ENCODE measurements around the gene RBM33. TPM values are rescaled to one million over a fixed set of nuclear protein-coding genes. Genes with fewer than 3 reads are reported as not detected.
A peak's percentile ranks its signal among the peaks of the same experiment; 100 is the strongest.

Gene RBM33
- total and polyA plus RNA-seq, 9 of the 15 experiments (the other 6 are each of a cell fraction or from before 2014, with no cell fraction given) = 4.4 to 80.7 (median 27.3) TPM

DNA sequence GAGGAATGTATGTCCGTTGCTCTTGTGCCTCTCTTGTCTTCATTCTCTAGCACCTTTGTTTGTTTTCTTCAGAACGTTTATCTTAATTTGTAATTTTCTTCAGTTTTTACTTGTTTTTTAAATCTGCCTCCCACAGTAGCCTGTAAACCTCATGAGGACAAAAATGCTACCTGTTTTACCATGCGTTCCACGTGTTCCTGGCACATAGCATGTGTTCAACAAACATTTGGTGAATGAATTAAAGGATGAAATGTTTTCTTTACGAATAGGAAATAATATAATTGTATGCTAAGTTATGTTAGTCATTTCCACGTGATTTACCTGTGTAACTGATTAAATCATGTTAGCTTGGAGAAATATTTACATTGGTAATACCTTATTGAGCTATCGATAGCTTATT lies 2.2 kb downstream of the RBM33 start:
- TF ChIP-seq, protein P1, sequence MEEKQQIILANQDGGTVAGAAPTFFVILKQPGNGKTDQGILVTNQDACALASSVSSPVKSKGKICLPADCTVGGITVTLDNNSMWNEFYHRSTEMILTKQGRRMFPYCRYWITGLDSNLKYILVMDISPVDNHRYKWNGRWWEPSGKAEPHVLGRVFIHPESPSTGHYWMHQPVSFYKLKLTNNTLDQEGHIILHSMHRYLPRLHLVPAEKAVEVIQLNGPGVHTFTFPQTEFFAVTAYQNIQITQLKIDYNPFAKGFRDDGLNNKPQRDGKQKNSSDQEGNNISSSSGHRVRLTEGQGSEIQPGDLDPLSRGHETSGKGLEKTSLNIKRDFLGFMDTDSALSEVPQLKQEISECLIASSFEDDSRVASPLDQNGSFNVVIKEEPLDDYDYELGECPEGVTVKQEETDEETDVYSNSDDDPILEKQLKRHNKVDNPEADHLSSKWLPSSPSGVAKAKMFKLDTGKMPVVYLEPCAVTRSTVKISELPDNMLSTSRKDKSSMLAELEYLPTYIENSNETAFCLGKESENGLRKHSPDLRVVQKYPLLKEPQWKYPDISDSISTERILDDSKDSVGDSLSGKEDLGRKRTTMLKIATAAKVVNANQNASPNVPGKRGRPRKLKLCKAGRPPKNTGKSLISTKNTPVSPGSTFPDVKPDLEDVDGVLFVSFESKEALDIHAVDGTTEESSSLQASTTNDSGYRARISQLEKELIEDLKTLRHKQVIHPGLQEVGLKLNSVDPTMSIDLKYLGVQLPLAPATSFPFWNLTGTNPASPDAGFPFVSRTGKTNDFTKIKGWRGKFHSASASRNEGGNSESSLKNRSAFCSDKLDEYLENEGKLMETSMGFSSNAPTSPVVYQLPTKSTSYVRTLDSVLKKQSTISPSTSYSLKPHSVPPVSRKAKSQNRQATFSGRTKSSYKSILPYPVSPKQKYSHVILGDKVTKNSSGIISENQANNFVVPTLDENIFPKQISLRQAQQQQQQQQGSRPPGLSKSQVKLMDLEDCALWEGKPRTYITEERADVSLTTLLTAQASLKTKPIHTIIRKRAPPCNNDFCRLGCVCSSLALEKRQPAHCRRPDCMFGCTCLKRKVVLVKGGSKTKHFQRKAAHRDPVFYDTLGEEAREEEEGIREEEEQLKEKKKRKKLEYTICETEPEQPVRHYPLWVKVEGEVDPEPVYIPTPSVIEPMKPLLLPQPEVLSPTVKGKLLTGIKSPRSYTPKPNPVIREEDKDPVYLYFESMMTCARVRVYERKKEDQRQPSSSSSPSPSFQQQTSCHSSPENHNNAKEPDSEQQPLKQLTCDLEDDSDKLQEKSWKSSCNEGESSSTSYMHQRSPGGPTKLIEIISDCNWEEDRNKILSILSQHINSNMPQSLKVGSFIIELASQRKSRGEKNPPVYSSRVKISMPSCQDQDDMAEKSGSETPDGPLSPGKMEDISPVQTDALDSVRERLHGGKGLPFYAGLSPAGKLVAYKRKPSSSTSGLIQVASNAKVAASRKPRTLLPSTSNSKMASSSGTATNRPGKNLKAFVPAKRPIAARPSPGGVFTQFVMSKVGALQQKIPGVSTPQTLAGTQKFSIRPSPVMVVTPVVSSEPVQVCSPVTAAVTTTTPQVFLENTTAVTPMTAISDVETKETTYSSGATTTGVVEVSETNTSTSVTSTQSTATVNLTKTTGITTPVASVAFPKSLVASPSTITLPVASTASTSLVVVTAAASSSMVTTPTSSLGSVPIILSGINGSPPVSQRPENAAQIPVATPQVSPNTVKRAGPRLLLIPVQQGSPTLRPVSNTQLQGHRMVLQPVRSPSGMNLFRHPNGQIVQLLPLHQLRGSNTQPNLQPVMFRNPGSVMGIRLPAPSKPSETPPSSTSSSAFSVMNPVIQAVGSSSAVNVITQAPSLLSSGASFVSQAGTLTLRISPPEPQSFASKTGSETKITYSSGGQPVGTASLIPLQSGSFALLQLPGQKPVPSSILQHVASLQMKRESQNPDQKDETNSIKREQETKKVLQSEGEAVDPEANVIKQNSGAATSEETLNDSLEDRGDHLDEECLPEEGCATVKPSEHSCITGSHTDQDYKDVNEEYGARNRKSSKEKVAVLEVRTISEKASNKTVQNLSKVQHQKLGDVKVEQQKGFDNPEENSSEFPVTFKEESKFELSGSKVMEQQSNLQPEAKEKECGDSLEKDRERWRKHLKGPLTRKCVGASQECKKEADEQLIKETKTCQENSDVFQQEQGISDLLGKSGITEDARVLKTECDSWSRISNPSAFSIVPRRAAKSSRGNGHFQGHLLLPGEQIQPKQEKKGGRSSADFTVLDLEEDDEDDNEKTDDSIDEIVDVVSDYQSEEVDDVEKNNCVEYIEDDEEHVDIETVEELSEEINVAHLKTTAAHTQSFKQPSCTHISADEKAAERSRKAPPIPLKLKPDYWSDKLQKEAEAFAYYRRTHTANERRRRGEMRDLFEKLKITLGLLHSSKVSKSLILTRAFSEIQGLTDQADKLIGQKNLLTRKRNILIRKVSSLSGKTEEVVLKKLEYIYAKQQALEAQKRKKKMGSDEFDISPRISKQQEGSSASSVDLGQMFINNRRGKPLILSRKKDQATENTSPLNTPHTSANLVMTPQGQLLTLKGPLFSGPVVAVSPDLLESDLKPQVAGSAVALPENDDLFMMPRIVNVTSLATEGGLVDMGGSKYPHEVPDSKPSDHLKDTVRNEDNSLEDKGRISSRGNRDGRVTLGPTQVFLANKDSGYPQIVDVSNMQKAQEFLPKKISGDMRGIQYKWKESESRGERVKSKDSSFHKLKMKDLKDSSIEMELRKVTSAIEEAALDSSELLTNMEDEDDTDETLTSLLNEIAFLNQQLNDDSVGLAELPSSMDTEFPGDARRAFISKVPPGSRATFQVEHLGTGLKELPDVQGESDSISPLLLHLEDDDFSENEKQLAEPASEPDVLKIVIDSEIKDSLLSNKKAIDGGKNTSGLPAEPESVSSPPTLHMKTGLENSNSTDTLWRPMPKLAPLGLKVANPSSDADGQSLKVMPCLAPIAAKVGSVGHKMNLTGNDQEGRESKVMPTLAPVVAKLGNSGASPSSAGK (IDR thresholded peaks at IDR 0.05) = peak; percentile 17; the same call in 1 of the 2 replicates
- no peak for TF ChIP-seq CHD4 (IDR thresholded peaks at IDR 0.05; ENCODE audit: insufficient read depth, insufficient replicate concordance, low read depth, low read length, poor library complexity, severe bottlenecking)
- Histone ChIP-seq H3K27me3 (ENCODE audit: control insufficient read depth in 2 of 2, insufficient read depth in 2 of 2, low read length in 2 of 2) (no peaks in the 10 kb centered on the region), H2AFZ (ENCODE audit: low read depth, low read length) (no peak overlapping the region), H3K27ac (ENCODE audit: extremely low read depth, low read depth, low read length) (no peak overlapping the region; the same call in 1 of the 3 replicates), H3K4me2 (ENCODE audit: insufficient read depth, low read length) (peak overlapping the region; percentile 97), H3K79me2 (ENCODE audit: control insufficient read depth, insufficient read depth, low read length) (peaks cover 90% of the 10 kb centered on the region), H3K4me1 (replicated peaks in 1 of 2; ENCODE audit: control insufficient read depth in 2 of 2, insufficient read depth in 2 of 2, low read length in 2 of 2) (peaks cover 6 to 15% of the 10 kb centered on the region in 2 experiments; a peak in 4 of 5 replicates), H3K4me3 (peak overlapping the region; percentile 80; the same call in 1 of the 2 replicates), H3K9ac (ENCODE audit: insufficient read depth in 1 of 2, low read depth in 2 of 2, low read length in 2 of 2) (peak overlapping the region; percentile 78 to 95; a peak in 3 of 4 replicates), H3K36me3 (ENCODE audit: control insufficient read depth, insufficient read depth, low read length) (peaks cover 54% of the 10 kb centered on the region), H3K9me1 (ENCODE audit: control insufficient read depth, insufficient read depth, low read length) (no peaks in the 10 kb centered on the region), H4K20me1 (replicated peaks; ENCODE audit: control insufficient read depth, insufficient read depth, low read length) (peaks cover 4% of the 10 kb centered on the region; the same call in 1 of the 2 replicates), H3K9me3 (replicated peaks; ENCODE audit: control insufficient read depth, insufficient read depth, low read depth, low read length) (peaks cover 22% of the 10 kb centered on the region)
- POLR2A ChIA-PET = no interaction called here
- FAIRE-seq = no peak
- BruUV-seq (replicated peaks) = no TSS peak
- in situ Hi-C loops (cut with MboI) (no loop called here), intact Hi-C loops (cut with micrococcal nuclease) (no loop called here)
- CTCF ChIA-PET (ENCODE audit: low intra/inter-chr PET ratio) = no interaction called here
- ATAC-seq = no peak
- 77% methylated on average over 7 of the region's 7 CpGs for WGBS (ENCODE audit: insufficient coverage, low coverage, missing lambda C conversion rate)
- DNase-seq (ENCODE audit: extremely low read depth in 1 of 4, low spot score in 3 of 4) = no peak

Measured in K562 (cell line).